GM12878 (cell line): Measurements from ENCODE around the gene RBX1. TPM values are rescaled to one million over a fixed set of nuclear protein-coding genes. Genes with fewer than 3 reads are reported as not detected.

Source experiments
- CEBPZ ChIP-seq: fragments of 150-350 bp; IDR thresholded peaks from 2 replicates; pipeline ENCODE4 v1.6.1; 2016; ENCODE audit warnings: low read depth, low read length
- CREB1 ChIP-seq: IDR thresholded peaks from 2 replicates; pipeline ENCODE4 v1.6.1; 2012; ENCODE audit warnings: low read depth, mild to moderate bottlenecking, inconsistent platforms
- DPF2 ChIP-seq: fragments of 450-650 bp; IDR thresholded peaks from 2 replicates; pipeline ENCODE4 v1.6.1; 2017; ENCODE audit warnings: mild to moderate bottlenecking
- GABPA ChIP-seq: IDR thresholded peaks from 2 replicates; pipeline ENCODE4 v1.6.1; 2014; ENCODE audit warnings: antibody characterized with exemption, low read depth, mild to moderate bottlenecking, inconsistent platforms
- NFIC ChIP-seq: IDR thresholded peaks from 2 replicates; pipeline ENCODE4 v1.6.1; 2012; ENCODE audit warnings: low read depth, mild to moderate bottlenecking, inconsistent platforms, low read length, moderate library complexity
- RBBP5 ChIP-seq: fragments of 200-600 bp; sonication (generic); conservative IDR thresholded peaks from 2 replicates; pipeline ENCODE4 v1.6.1; 2016
- STAT3 ChIP-seq: IDR thresholded peaks from 2 replicates; pipeline ENCODE4 v1.6.1; 2011; ENCODE audit warnings: low read depth, low read length, improper control_type of control experiment
- ZBTB11 ChIP-seq: fragments of 450-650 bp; formaldehyde crosslinking; IDR thresholded peaks from 2 replicates; pipeline ENCODE4 v1.5.0; 2022; ENCODE audit warnings: mild to moderate bottlenecking, missing genetic modification characterization
- ZNF687 ChIP-seq: fragments of 450-650 bp; IDR thresholded peaks from 2 replicates; pipeline ENCODE4 v1.6.1; 2017; ENCODE audit warnings: mild to moderate bottlenecking, moderate library complexity
- ZSCAN29 ChIP-seq: fragments of 450-650 bp; IDR thresholded peaks from 2 replicates; pipeline ENCODE4 v1.6.1; 2017; ENCODE audit warnings: mild to moderate bottlenecking, moderate library complexity
- polyA plus RNA-seq, 11 experiments: library from polyadenylated mRNA; depleted of rRNA in 4 of 11; unstranded in 6 of 11; stranded (reverse) in 5 of 11; fragments of >200 nt; fragmentation: Nextera tagmentation in 4 of 11; fragmentation: Illumina TruSeq in 1 of 11; extraction: Ambion mirVana in 4 of 11; extraction: Trizol in 1 of 11; gene quantifications; 1 replicate in 1 of 11; 2 replicates in 10 of 11; pipeline versions ENCODE4 v1.2.1 to v1.2.3, GENCODE V29; 2011 to 2016; ENCODE audit warnings: inconsistent platforms in 2 of 11, missing spikeins in 2 of 11, low read depth in 1 of 11
- total RNA-seq, 4 experiments: library from RNA; depleted of rRNA in 3 of 4; stranded (reverse); fragments of >200 nt in 3 of 4; fragmentation: Illumina TruSeq in 1 of 4; extraction: Trizol in 1 of 4; gene quantifications; 2 replicates each; pipeline versions ENCODE4 v1.2.1 to v1.2.3, GENCODE V29; 2013 to 2021
- TF ChIP-seq, protein P1 (sequence below): IDR thresholded peaks from 2 replicates; pipeline ENCODE4 v1.6.1; 2012; ENCODE audit warnings: improper control_type of control experiment, low read depth, low read length; ENCODE audit not compliant: insufficient replicate concordance

The RBX1 gene
- total and polyA plus RNA-seq, 10 of the 15 experiments (the other 5 are each of a cell fraction or from before 2014, with no cell fraction given), result 71.2 to 468 (median 184) TPM

DNA sequence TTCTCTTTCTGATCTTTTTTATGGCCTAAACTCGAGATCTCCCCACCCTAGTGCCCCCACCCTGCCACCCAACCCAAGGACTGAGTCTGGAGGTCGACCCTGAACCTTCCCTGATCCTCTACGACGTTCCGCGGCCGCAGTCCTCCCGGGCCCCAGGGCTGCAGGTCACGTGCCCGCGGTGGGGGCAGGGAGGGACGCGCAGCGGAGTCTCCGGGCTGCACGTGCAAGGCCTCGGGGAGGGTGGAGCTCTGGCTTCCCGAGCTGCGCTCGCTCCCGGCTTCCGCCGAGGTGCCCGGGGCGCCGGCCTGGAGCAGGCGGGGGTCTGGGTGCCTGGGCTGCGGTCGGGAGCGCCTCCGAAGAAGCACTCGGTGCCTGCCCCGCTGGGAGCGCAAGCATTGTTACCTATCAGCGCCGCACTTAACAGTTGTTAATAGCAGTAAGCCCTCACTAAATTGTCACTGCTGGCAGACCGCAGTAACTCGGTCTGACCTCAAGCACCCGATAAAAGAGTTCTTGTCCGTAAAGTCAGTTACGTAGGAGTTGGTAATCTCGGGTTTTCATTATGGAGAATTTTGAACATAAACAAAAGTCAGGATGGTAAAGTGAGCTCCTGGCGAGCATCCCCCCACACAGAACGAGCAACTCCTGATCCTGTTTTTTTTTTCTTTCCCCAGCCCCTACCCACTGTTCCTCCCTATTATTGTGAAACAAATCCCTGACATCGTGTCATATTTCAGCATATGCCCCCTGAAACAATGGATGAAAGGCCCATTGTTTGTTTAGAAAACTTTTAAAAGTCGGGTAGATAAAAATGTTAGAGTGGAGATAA, 71.5 kb downstream of the RBX1 start (continued):
- TF ChIP-seq DPF2 (peak; percentile 61; the same call in 1 of the 2 replicates), CEBPZ (no peak), GABPA (no peak), RBBP5 (no peak), NFIC (no peak), CREB1 (no peak), ZNF687 (peak; percentile 78), ZSCAN29 (no peak), ZBTB11 (CRISPR knock-in tag) (no peak), STAT3 (no peak)
- TF ChIP-seq, protein P1, sequence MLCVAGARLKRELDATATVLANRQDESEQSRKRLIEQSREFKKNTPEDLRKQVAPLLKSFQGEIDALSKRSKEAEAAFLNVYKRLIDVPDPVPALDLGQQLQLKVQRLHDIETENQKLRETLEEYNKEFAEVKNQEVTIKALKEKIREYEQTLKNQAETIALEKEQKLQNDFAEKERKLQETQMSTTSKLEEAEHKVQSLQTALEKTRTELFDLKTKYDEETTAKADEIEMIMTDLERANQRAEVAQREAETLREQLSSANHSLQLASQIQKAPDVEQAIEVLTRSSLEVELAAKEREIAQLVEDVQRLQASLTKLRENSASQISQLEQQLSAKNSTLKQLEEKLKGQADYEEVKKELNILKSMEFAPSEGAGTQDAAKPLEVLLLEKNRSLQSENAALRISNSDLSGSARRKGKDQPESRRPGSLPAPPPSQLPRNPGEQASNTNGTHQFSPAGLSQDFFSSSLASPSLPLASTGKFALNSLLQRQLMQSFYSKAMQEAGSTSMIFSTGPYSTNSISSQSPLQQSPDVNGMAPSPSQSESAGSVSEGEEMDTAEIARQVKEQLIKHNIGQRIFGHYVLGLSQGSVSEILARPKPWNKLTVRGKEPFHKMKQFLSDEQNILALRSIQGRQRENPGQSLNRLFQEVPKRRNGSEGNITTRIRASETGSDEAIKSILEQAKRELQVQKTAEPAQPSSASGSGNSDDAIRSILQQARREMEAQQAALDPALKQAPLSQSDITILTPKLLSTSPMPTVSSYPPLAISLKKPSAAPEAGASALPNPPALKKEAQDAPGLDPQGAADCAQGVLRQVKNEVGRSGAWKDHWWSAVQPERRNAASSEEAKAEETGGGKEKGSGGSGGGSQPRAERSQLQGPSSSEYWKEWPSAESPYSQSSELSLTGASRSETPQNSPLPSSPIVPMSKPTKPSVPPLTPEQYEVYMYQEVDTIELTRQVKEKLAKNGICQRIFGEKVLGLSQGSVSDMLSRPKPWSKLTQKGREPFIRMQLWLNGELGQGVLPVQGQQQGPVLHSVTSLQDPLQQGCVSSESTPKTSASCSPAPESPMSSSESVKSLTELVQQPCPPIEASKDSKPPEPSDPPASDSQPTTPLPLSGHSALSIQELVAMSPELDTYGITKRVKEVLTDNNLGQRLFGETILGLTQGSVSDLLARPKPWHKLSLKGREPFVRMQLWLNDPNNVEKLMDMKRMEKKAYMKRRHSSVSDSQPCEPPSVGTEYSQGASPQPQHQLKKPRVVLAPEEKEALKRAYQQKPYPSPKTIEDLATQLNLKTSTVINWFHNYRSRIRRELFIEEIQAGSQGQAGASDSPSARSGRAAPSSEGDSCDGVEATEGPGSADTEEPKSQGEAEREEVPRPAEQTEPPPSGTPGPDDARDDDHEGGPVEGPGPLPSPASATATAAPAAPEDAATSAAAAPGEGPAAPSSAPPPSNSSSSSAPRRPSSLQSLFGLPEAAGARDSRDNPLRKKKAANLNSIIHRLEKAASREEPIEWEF, result no peak
